B cell (primary cell): Measurements from ENCODE around the gene ESRRA. TPM values are rescaled to one million over a fixed set of nuclear protein-coding genes. Genes with fewer than 3 reads are reported as not detected.
"Not testable (repeated sequence)": the region's sequence is repeated elsewhere in the genome, so short reads cannot be mapped to it uniquely, and the experiment has no call there.

Experiments
- ATAC-seq: fragments of 200-7000 bp; cut with Tn5 transposase; one replicate; pipeline ENCODE4 v1.10.0; 2021; ENCODE audit warnings: low read depth, mild to moderate bottlenecking, moderate number of reproducible peaks, moderate library complexity
- CTCF ChIA-PET: fragments of 350-600 bp; sonication (Branson Sonifier 250); formaldehyde crosslinking; loops from one replicate; lab custom pipeline; 2021; ENCODE audit warnings: antibody characterized with exemption, inconsistent platforms; lab: Charles Lee
- POLR2A ChIA-PET: fragments of 350-600 bp; sonication (Branson Sonifier 250); formaldehyde crosslinking; loops from one replicate; lab custom pipeline; 2021; ENCODE audit warnings: antibody characterized with exemption; lab: Charles Lee
- DNase-seq: peaks from one replicate; pipeline ENCODE4 v3.0.0; 2013
- H2AFZ ChIP-seq: 2 replicates; pipeline ENCODE4 v1.6.1; 2012; ENCODE audit warnings: mild to moderate bottlenecking, low read depth, low read length; ENCODE audit not compliant: insufficient read depth, poor library complexity, severe bottlenecking
- H3K27ac ChIP-seq, 2 donors: 1 replicate in 1 of 2; 2 replicates in 1 of 2; pipeline ENCODE4 v1.5.1; 2012 to 2013; ENCODE audit warnings: low read length in 2 of 2, mild to moderate bottlenecking in 2 of 2, moderate library complexity in 1 of 2
- H3K27me3 ChIP-seq, 4 experiments: fragments of 200-600 bp in 1 of 4; sonication (generic) in 1 of 4; replicated peaks in 1 of 4; 1 replicate in 2 of 4; 2 replicates in 2 of 4; pipeline versions ENCODE4 v1.6.1 to v1.7.0; 2013 to 2016; ENCODE audit warnings: low read length in 3 of 4, mild to moderate bottlenecking in 2 of 4, mixed read lengths in 1 of 4, moderate library complexity in 1 of 4; ENCODE audit not compliant: insufficient read depth in 4 of 4, control insufficient read depth in 3 of 4; ENCODE audit errors: control extremely low read depth in 1 of 4
- H3K36me3 ChIP-seq, 2 experiments: replicated peaks in 1 of 2; 1 replicate in 1 of 2; 2 replicates in 1 of 2; pipeline versions ENCODE4 v1.6.1 to v1.7.1; 2013; ENCODE audit warnings: low read length in 1 of 2; ENCODE audit not compliant: insufficient read depth in 2 of 2, control insufficient read depth in 1 of 2; ENCODE audit errors: control extremely low read depth in 1 of 2, extremely low read depth in 1 of 2
- H3K4me1 ChIP-seq, 2 donors: fragments of 200-600 bp in 1 of 2; sonication (generic) in 1 of 2; 1 replicate in 1 of 2; 2 replicates in 1 of 2; pipeline versions ENCODE4 v1.5.1 to v1.6.1; 2013 to 2017; ENCODE audit warnings: low read length in 2 of 2; ENCODE audit not compliant: control insufficient read depth in 2 of 2, insufficient read depth in 2 of 2
- H3K4me2 ChIP-seq: replicated peaks from 2 replicates; pipeline ENCODE3; 2012; ENCODE audit warnings: mild to moderate bottlenecking, low read depth, low read length; ENCODE audit not compliant: poor library complexity, severe bottlenecking
- H3K4me3 ChIP-seq, 5 experiments: fragments of 200-600 bp in 1 of 5; sonication (generic) in 1 of 5; 1 replicate in 3 of 5; 2 replicates in 2 of 5; pipeline versions ENCODE4 v1.5.1 to v1.7.0; 2011 to 2016; ENCODE audit warnings: low read length in 4 of 5, mild to moderate bottlenecking in 4 of 5, low read depth in 2 of 5, control low read depth in 1 of 5, moderate library complexity in 1 of 5; ENCODE audit not compliant: insufficient read depth in 1 of 5; ENCODE audit errors: control extremely low read depth in 1 of 5, extremely low read depth in 1 of 5
- H3K79me2 ChIP-seq: fragments of 200-600 bp; sonication (generic); one replicate; pipeline ENCODE4 v1.6.0; 2016; ENCODE audit warnings: low read length; ENCODE audit not compliant: control insufficient read depth, insufficient read depth
- H3K9ac ChIP-seq: fragments of 200-600 bp; sonication (generic); 2 replicates; pipeline ENCODE4 v1.6.1; 2017; ENCODE audit warnings: mild to moderate bottlenecking, low read length, moderate library complexity
- H3K9me3 ChIP-seq, 3 donors: one replicate each; pipeline versions ENCODE4 v1.6.1 to v1.7.1; 2013; ENCODE audit warnings: low read length in 2 of 3; ENCODE audit not compliant: control insufficient read depth in 2 of 3, insufficient read depth in 1 of 3; ENCODE audit errors: control extremely low read depth in 1 of 3
- H4K20me1 ChIP-seq: 2 replicates; pipeline ENCODE4 v1.6.0; 2012; ENCODE audit warnings: mild to moderate bottlenecking, low read length; ENCODE audit not compliant: insufficient read depth, control insufficient read depth, poor library complexity, severe bottlenecking
- H3K27ac Mint-ChIP-seq: one replicate; pipeline ENCODE4 v1.8.0; 2021; ENCODE audit warnings: mixed read lengths
- H3K27me3 Mint-ChIP-seq: one replicate; pipeline ENCODE4 v1.8.0; 2021; ENCODE audit warnings: mixed read lengths
- H3K4me1 Mint-ChIP-seq: one replicate; pipeline ENCODE4 v1.8.0; 2021; ENCODE audit warnings: mixed read lengths
- H3K4me3 Mint-ChIP-seq: one replicate; pipeline ENCODE4 v1.8.0; 2021; ENCODE audit warnings: mixed read lengths
- H3K9me3 Mint-ChIP-seq: one replicate; pipeline ENCODE4 v1.8.0; 2022; ENCODE audit warnings: mixed read lengths; ENCODE audit not compliant: insufficient read depth
- EZH2 ChIP-seq: IDR thresholded peaks from 2 replicates; pipeline ENCODE4 v1.6.1; 2012; ENCODE audit warnings: borderline replicate concordance, low read depth, mild to moderate bottlenecking, moderate library complexity, low read length; ENCODE audit not compliant: insufficient read depth, poor library complexity, severe bottlenecking
- WGBS: methylation state at CpG from one replicate; pipeline ENCODE4 v1.1.5; 2013; ENCODE audit warnings: missing lambda C conversion rate; ENCODE audit not compliant: insufficient coverage; 5-methylcytosine and 5-hydroxymethylcytosine counted together
- intact Hi-C: fragments of 100-400 bp; cut with micrococcal nuclease; formaldehyde crosslinking; loops from one replicate; pipeline ENCODE4 v1.10.0; 2022
- polyA plus RNA-seq: library from polyadenylated mRNA; depleted of rRNA; stranded (reverse); fragments of >200 nt; gene quantifications from 2 replicates; pipeline ENCODE4 v1.2.3, GENCODE V29; 2012
- total RNA-seq, 2 donors: library from RNA; stranded (reverse); fragments of 120-200 nt in 1 of 2; gene quantifications; 1 replicate in 1 of 2; 2 replicates in 1 of 2; pipeline versions ENCODE4 v1.2.3 to v1.2.4, GENCODE V29; 2013 to 2022
- TF ChIP-seq, protein P1 (sequence below): fragments of 200-600 bp; IDR thresholded peaks from one replicate; pipeline ENCODE4 v1.8.0; 2022; ENCODE audit warnings: antibody characterized with exemption, mild to moderate bottlenecking

ESRRA gene
- total and polyA plus RNA-seq, 2 donors (not counting 1 experiment from before 2014, with no cell fraction given): 16.3 to 39.6 TPM

DNA sequence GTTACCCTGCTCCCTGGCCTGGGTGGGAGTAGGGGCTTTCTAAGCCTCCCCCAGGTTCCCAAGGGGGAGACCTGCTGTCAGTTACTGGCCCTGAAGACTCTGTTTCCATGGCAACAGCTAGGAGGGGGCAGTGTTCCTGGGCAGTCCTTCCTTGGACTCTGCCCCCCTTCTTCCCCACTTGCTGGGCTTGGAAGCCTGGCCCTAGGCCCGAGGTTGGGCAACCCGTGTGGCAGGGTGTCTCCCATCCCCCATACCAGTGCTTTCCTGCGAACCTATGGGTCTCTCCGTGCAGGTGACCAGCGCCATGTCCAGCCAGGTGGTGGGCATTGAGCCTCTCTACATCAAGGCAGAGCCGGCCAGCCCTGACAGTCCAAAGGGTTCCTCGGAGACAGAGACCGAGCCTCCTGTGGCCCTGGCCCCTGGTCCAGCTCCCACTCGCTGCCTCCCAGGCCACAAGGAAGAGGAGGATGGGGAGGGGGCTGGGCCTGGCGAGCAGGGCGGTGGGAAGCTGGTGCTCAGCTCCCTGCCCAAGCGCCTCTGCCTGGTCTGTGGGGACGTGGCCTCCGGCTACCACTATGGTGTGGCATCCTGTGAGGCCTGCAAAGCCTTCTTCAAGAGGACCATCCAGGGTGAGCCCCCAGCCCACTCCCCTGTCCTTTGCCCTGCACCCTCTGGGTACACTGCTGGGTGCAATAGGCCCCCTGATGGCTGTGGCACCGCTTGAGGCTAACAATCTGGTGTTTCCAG, 1.7 kb downstream of the ESRRA start:
- peak overlapping the region; percentile 28 for H3K27ac Mint-ChIP-seq
- ATAC-seq (no peak), DNase-seq (no peak)
- H3K4me3 Mint-ChIP-seq: peak overlapping the region; percentile 98
- H3K36me3 ChIP-seq: peaks cover 0 to 9% of the 10 kb centered on the region in 2 experiments
- ChIA-PET CTCF (interaction anchor here (0.8 to 5.3 kb wide), 3 partner anchors 10 to 48 kb away, joined by 3 to 52 read pairs (median 11); partner anchors contain the start of genes PRDX5 and TRMT112), POLR2A (interaction anchor here (0.7 kb wide), 1 partner anchor 30 kb away, joined by 3 read pairs; no protein-coding TSS in a partner anchor)
- no peaks in the 10 kb centered on the region for H3K9me3 ChIP-seq
- H3K4me2 ChIP-seq: peak overlapping the region; percentile 76
- intact Hi-C loops: loop anchor here (1.0 to 10.0 kb wide), 2 partner anchors 48 to 472 kb away; partner anchors contain the start of gene MARK2
- TF ChIP-seq, protein P1, sequence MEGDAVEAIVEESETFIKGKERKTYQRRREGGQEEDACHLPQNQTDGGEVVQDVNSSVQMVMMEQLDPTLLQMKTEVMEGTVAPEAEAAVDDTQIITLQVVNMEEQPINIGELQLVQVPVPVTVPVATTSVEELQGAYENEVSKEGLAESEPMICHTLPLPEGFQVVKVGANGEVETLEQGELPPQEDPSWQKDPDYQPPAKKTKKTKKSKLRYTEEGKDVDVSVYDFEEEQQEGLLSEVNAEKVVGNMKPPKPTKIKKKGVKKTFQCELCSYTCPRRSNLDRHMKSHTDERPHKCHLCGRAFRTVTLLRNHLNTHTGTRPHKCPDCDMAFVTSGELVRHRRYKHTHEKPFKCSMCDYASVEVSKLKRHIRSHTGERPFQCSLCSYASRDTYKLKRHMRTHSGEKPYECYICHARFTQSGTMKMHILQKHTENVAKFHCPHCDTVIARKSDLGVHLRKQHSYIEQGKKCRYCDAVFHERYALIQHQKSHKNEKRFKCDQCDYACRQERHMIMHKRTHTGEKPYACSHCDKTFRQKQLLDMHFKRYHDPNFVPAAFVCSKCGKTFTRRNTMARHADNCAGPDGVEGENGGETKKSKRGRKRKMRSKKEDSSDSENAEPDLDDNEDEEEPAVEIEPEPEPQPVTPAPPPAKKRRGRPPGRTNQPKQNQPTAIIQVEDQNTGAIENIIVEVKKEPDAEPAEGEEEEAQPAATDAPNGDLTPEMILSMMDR: no peak
- TF ChIP-seq EZH2: no peak
- H3K27me3 ChIP-seq: peaks cover 0 to 6% (median under 1%) of the 10 kb centered on the region in 4 experiments
- no peaks in the 10 kb centered on the region for H3K9me3 Mint-ChIP-seq
- no peaks in the 10 kb centered on the region for H3K27me3 Mint-ChIP-seq
- H3K4me1 Mint-ChIP-seq: peaks cover 16% of the 10 kb centered on the region
- WGBS: 90% methylated on average over 14 of the region's 15 CpGs
- no peak overlapping the region for H2AFZ ChIP-seq
- peak overlapping the region in 4 of 5 experiments; percentile 70 to 87 (median 80) for H3K4me3 ChIP-seq
- peaks cover 11 to 26% of the 10 kb centered on the region in 2 donors for H3K4me1 ChIP-seq
- H3K79me2 ChIP-seq: peaks cover 42% of the 10 kb centered on the region
- H4K20me1 ChIP-seq: peaks cover 22% of the 10 kb centered on the region
- peak overlapping the region in 1 of 2 donors; percentile 66 for H3K27ac ChIP-seq
- peak overlapping the region; percentile 84 for H3K9ac ChIP-seq

DNA sequence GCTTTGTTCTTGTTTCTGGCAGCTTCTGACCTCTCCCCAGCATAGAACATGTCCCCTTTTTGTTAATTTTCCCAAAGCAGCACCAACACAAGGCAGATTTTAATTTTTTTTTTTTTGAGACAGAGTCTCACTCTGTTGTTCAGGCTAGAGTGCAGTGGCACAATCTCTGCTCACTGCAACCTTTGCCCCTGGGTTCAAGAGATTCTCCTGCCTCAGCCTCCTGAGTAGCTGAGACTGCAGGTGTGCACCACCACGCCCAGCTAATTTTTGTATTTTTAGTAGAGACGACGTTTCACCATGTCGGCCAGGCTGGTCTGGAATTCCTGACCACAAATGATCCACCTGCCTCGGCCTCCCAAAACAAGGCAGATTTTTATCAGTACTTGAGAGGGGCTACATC, 2.5 kb downstream of the ESRRA start:
- 93% methylated on average over 5 of the region's 5 CpGs for WGBS
- not testable (repeated sequence) for H3K9me3 Mint-ChIP-seq, DNase-seq, H3K9me3 ChIP-seq, H3K27me3 ChIP-seq, H3K36me3 ChIP-seq, H3K4me3 ChIP-seq, ATAC-seq, H2AFZ ChIP-seq, H3K27me3 Mint-ChIP-seq, H3K9ac ChIP-seq, H3K4me2 ChIP-seq
- Mint-ChIP-seq H3K27ac (peak overlapping the region; percentile 28), H3K4me1 (peaks cover 19% of the 10 kb centered on the region), H3K4me3 (peak overlapping the region; percentile 98)
- Histone ChIP-seq H3K79me2 (peaks cover 49% of the 10 kb centered on the region), H3K4me1 (peaks cover 11 to 26% of the 10 kb centered on the region in 2 donors), H4K20me1 (peaks cover 30% of the 10 kb centered on the region), H3K27ac (peak overlapping the region in 1 of 2 donors; percentile 6)
- ChIA-PET POLR2A (interaction anchor here (0.7 kb wide), 2 partner anchors 30 to 69 kb away, joined by 3 read pairs; no protein-coding TSS in a partner anchor), CTCF (interaction anchor here (0.8 kb wide), 1 partner anchor 35 kb away, joined by 3 read pairs; no protein-coding TSS in a partner anchor)
- intact Hi-C loops: loop anchor here (10.0 kb wide), 1 partner anchor 473 kb away; the partner anchor contains the start of gene MARK2
